Measurements from ENCODE around the gene PIMREG.

PIMREG gene

DNA sequence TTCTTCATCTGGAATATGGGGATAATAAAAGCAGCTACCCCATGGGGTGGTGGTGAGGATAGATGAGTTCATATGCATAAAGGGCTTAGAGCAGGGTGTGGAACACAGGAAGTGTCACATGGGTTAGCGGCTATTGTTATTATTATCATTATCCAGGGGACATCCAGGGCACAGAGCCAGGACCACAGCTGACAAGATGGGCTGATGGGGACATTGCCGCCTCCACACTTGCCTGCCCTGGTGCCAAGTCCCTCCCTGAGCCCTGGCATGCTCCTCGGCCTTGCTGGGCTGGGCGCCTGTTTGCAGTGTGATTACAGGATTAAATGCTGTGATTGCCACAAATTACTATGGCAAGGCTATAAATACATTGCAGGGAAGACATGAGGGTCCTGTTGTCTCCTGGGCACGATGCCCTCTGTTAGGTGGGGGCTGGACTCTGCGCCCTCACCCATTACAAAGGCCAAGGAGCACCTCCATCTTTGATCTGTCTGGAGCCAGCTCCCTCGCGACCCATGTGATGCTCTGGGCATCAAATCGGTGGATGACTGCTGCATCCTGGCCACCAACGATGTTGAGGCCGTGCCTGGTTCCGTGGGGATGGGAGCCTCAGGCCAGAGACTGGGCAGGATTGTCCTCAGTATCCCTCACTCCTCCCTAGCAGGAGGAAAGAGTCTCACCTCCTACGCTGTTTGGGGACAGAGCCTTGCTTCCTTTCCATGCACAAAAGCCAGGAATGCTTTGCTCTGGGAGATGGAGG is 43.2 kb downstream of the PIMREG start:
- Histone ChIP-seq H3K36me3 (ENCODE audit: control insufficient read depth, insufficient read depth, low read length, severe bottlenecking) (no peaks in the 10 kb centered on the region), H3K27me3 (replicated peaks; ENCODE audit: control insufficient read depth, insufficient read depth, low read length) (peaks cover 6% of the 10 kb centered on the region)
- no peak for DNase-seq (ENCODE audit: low read depth)

DNA sequence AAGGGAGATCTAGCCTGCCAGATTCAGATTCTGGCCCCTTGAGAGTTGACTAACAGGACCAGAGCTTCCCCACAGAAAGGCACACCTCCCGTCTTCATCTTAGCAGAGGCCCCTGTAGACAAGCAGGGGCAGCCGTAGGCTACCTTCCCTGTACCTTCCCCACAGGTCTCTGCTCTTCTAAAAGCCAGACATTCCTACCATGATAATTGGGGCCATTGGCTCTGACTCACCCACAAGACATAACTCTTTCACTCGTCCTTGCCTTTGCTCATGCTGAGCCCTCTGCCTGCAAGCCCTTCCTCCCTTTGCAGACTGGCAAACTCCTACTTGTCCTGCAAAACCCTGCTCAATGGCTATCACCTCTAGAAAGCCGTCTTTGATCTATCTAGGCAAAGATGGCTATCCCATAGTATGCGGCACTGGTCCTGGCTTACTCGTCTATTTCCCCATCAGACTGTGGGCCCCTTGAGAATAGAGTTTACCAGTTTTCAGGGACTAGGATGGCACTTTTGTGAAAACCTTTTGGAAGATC is 43.8 kb downstream of the PIMREG start:
- H3K27me3 ChIP-seq (replicated peaks; ENCODE audit: control insufficient read depth, insufficient read depth, low read length) = peaks cover 3% of the 10 kb centered on the region
- no peak overlapping the region for H3K4me3 ChIP-seq (ENCODE audit: low read length)
- no peak overlapping the region for H3K9ac ChIP-seq (ENCODE audit: low read length)
- H3K36me3 ChIP-seq (ENCODE audit: control insufficient read depth, insufficient read depth, low read length, severe bottlenecking) = no peaks in the 10 kb centered on the region
- peaks cover 20% of the 10 kb centered on the region for H3K4me1 ChIP-seq (ENCODE audit: control insufficient read depth, insufficient read depth, low read length)
- no peak for DNase-seq (ENCODE audit: low read depth)
- H3K9me3 ChIP-seq (ENCODE audit: control insufficient read depth, low read length) = no peaks in the 10 kb centered on the region

More for the DNA sequence above, 43.2 kb downstream of the PIMREG start:
- Histone ChIP-seq H3K4me1 (ENCODE audit: control insufficient read depth, insufficient read depth, low read length) (peaks cover 20% of the 10 kb centered on the region), H3K9ac (ENCODE audit: low read length) (no peak overlapping the region), H3K4me3 (ENCODE audit: low read length) (no peak overlapping the region), H3K9me3 (ENCODE audit: control insufficient read depth, low read length) (no peaks in the 10 kb centered on the region)

DNA sequence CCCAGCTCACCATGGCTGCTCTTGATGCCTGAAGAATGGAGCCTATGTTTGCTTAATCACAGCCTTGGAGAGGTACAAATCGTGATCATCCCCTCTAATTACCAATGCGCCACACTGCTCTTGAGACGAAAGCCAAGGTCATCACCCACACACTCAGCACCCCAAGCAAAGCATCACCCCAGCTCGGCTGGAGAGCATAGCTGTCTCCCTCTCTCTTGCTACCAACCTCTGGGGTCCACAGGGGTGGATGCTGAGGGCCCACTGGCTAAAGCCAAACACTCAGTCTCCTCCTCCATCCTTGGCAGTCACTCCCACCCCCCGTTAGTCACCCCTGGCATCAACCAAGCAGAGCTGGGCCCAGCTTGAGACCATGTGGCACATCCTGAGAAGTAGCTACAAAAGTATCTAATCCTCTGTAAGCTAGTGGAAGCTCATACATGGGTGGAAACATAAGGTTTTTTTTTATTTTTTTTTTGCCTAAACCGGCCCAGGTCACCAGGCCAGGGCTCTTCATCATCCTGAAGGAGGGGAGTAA is 44.8 kb downstream of the PIMREG start:
- Histone ChIP-seq H3K4me1 (ENCODE audit: control insufficient read depth, insufficient read depth, low read length) (peaks cover 20% of the 10 kb centered on the region), H3K36me3 (ENCODE audit: control insufficient read depth, insufficient read depth, low read length, severe bottlenecking) (no peaks in the 10 kb centered on the region), H3K4me3 (ENCODE audit: low read length) (no peak overlapping the region), H3K9me3 (ENCODE audit: control insufficient read depth, low read length) (no peaks in the 10 kb centered on the region), H3K27me3 (replicated peaks; ENCODE audit: control insufficient read depth, insufficient read depth, low read length) (no peaks in the 10 kb centered on the region), H3K9ac (ENCODE audit: low read length) (no peak overlapping the region)
- DNase-seq (ENCODE audit: low read depth) = no peak

DNA sequence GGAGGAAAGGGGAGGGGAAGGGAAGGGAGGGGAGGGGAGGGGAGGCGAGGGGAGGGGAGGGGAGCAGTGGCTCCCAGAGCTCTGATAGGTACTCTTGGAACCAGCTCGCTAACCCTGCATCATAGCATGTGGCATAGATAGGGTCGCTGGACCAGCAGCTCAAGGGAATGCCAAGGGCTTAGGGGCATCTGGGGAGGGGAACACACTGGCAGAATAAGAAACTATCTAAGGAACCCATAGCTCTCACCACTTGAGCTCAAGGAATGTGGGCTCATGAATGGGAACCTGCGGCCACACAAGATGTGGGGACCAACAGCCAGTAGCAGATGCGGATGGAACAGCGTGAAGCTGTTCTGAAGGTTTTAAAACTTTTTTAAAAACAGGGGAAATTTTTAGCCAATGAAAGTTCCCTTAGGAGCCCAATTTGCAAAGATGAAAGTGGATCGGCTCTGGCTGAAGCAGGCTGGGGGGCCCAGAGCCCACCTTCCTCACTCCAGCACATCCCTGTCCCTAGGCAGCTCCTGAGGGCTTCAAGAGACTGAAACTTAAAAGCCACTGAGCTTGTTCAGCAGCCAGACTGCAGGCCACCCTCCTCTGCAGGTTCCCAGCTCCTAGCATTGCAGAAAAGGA is 46.9 kb downstream of the PIMREG start:
- Histone ChIP-seq H3K9me3 (ENCODE audit: control insufficient read depth, low read length) (no peaks in the 10 kb centered on the region), H3K27me3 (replicated peaks; ENCODE audit: control insufficient read depth, insufficient read depth, low read length) (peaks cover 11% of the 10 kb centered on the region), H3K9ac (ENCODE audit: low read length) (no peak overlapping the region), H3K36me3 (ENCODE audit: control insufficient read depth, insufficient read depth, low read length, severe bottlenecking) (no peaks in the 10 kb centered on the region), H3K4me3 (ENCODE audit: low read length) (no peak overlapping the region), H3K4me1 (ENCODE audit: control insufficient read depth, insufficient read depth, low read length) (peaks cover 20% of the 10 kb centered on the region)
- no peak for DNase-seq (ENCODE audit: low read depth)

DNA sequence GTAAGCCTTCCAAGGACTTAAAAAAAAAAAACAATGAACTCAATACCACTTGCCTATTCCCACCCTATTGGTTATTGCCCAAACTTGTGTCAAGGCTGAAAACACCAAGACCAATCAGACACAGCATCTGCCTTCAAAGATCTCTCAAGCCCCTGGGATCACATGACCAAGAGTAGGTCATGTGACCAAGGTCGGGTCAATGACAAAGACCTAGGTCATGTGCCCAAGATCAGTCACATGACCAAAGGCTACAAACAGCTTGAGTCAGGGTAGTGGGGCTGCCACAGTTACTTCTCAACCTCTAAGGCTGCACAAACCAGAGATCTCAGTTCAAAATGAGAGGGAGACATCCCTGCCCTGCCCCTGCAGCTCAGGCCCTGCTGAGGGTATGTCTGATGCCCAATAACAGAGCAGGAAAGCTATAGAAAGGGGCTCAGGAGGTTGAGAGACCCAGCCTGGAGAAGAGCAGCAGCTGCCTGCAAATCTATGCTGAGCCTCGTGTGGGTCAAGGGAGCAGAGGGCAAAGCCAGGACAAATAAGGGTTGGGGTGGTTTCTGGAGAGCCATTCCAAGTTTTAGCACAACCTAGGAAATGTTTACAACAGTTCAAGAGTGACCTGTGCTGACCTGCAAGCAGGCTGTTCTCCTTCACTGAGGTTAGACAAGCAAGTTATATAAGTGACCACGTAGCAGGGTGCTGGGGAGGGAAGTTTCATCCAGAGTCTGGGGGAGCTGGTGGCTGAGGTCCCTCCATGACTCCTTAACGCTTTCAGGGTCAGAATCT is 48.8 kb downstream of the PIMREG start:
- H3K36me3 ChIP-seq (ENCODE audit: control insufficient read depth, insufficient read depth, low read length, severe bottlenecking) = no peaks in the 10 kb centered on the region
- H3K4me3 ChIP-seq (ENCODE audit: low read length) = no peak overlapping the region
- H3K9me3 ChIP-seq (ENCODE audit: control insufficient read depth, low read length) = no peaks in the 10 kb centered on the region
- H3K27me3 ChIP-seq (replicated peaks; ENCODE audit: control insufficient read depth, insufficient read depth, low read length) = peaks cover 19% of the 10 kb centered on the region
- H3K9ac ChIP-seq (ENCODE audit: low read length) = no peak overlapping the region
- DNase-seq (ENCODE audit: low read depth) = no peak
- peaks cover 7% of the 10 kb centered on the region for H3K4me1 ChIP-seq (ENCODE audit: control insufficient read depth, insufficient read depth, low read length)

DNA sequence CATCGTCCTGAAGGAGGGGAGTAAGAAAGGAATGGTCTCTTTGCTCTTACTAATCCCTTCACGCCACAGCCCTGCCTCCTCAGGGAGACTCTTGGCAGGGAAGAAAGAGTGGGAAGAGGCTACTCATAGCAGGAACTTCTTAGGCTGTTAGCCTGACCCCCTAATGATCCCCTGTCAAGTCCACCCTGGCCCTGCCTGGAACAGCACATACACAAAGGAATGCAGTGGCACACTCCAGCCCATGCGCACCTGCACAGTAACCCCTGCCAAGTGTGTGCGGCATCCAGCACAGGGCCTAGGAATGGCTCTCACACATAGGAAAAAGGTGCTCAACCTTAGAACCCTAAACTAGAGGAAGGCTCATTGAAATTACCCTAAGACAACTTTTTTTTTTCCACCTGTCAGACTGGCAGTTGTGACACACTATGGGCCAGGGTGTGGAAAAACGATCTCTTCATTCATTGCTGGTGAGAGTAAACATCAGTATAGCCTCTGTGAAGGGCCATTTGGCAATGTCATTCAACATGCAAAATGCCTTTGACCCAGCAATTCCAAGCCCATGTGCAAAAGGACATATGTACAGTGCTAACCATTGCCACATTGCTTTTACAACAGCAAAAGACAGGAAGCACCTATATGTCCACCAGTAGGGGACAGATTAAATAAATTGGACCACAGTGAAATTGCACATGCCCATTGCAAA is 50.1 kb downstream of the PIMREG start:
- Histone ChIP-seq H3K27me3 (replicated peaks; ENCODE audit: control insufficient read depth, insufficient read depth, low read length) (peaks cover 19% of the 10 kb centered on the region), H3K4me3 (ENCODE audit: low read length) (no peak overlapping the region), H3K36me3 (ENCODE audit: control insufficient read depth, insufficient read depth, low read length, severe bottlenecking) (no peaks in the 10 kb centered on the region), H3K9ac (ENCODE audit: low read length) (no peak overlapping the region), H3K4me1 (ENCODE audit: control insufficient read depth, insufficient read depth, low read length) (peaks cover 4% of the 10 kb centered on the region), H3K9me3 (ENCODE audit: control insufficient read depth, low read length) (no peaks in the 10 kb centered on the region)
- no peak for DNase-seq (ENCODE audit: low read depth)

DNA sequence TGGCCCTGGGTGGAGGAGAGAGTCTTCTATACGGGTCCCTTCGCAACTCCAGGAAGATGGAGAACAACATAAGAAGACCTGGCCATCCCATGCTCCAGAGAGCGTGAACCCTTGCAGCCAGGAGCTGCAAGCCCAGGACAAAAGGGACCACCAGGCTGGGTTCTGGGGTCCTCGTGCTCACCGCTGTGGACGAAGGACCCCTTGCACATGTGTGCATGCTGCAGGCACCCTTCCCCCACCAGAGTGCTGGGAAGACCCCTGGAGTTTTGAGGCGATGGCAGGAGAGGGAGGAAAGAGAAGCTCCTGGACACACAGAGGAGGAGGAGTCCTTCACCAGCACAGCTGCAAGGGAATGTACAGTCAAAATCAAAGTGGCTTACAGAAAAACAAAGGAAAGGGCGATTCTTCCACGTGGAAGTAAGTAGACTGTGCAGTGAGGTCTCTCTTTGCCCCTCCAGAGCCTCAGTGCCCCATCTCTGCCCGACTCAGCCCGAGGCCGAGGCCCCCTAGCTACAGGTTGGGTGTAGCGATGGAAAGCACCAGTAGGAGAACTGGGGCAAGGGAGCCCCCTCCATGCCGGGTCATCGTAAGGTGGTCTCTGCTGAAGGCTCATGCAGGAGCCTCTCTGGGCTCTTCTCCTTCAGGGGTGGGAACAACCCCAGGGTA is 51.3 kb downstream of the PIMREG start:
- Histone ChIP-seq H3K36me3 (ENCODE audit: control insufficient read depth, insufficient read depth, low read length, severe bottlenecking) (no peaks in the 10 kb centered on the region), H3K9me3 (ENCODE audit: control insufficient read depth, low read length) (no peaks in the 10 kb centered on the region), H3K27me3 (replicated peaks; ENCODE audit: control insufficient read depth, insufficient read depth, low read length) (peaks cover 19% of the 10 kb centered on the region), H3K9ac (ENCODE audit: low read length) (no peak overlapping the region), H3K4me3 (ENCODE audit: low read length) (no peak overlapping the region), H3K4me1 (ENCODE audit: control insufficient read depth, insufficient read depth, low read length) (peaks cover 4% of the 10 kb centered on the region)
- DNase-seq (ENCODE audit: low read depth) = no peak

DNA sequence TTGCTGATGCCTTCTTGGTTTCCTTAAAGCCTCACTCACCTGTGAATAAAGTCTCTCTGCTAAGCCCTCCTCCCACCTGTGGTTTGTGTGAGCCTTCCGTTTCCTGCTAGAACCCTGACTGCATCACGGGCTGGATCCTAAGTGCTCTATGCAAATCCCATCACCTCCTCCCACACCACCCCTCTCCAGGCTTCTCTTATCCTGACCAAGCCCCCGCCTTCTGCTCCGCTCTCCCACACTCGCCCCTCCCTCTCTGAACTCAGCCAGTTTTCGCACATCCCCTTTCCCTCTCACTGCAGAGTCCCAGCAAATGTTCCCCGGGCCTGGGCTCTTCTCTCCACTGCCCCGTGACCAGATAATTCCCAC is 51.8 kb downstream of the PIMREG start:
- no peak for DNase-seq (ENCODE audit: low read depth)
- Histone ChIP-seq H3K9me3 (ENCODE audit: control insufficient read depth, low read length) (no peaks in the 10 kb centered on the region), H3K4me3 (ENCODE audit: low read length) (no peak overlapping the region), H3K9ac (ENCODE audit: low read length) (no peak overlapping the region), H3K27me3 (replicated peaks; ENCODE audit: control insufficient read depth, insufficient read depth, low read length) (peaks cover 19% of the 10 kb centered on the region), H3K4me1 (ENCODE audit: control insufficient read depth, insufficient read depth, low read length) (peaks cover 4% of the 10 kb centered on the region), H3K36me3 (ENCODE audit: control insufficient read depth, insufficient read depth, low read length, severe bottlenecking) (no peaks in the 10 kb centered on the region)

DNA sequence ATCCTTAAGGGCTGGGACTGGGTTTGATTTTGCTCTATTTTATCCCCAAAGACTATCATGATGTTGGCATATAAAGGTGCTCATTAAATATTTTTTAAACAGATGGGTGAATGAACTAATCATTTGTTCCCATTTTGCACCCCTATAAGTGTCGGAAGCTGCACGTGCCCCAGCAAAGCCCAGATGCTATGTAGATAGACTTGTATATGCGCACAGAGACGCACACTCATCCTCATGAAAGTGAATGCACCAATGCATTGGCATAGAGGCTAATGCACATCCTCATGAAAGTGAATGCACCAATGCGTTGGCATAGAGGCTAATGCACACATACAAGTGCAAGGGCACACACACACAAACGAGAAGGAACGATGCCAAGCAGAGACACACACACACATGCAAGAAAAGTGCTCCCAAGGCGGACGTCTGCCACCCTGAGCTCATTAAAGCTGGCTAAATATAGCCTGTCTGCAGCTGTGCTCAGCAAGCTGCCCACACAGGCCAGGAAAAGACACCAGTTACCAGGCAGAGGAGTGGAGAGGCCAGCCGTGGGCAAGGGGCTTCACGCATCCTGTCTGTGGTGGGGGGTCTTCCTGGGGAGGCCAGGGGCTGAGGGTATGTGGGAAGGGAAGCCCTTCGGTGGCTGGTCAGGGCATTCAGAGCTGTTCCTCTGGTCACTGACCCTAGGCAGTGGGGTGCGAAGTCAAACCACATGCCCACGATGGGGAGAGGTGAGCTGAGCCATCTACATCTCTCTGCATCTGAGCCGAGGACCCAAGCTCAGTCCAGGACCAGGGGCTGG is 52.6 kb downstream of the PIMREG start:
- Histone ChIP-seq H3K27me3 (replicated peaks; ENCODE audit: control insufficient read depth, insufficient read depth, low read length) (peaks cover 19% of the 10 kb centered on the region), H3K9ac (ENCODE audit: low read length) (no peak overlapping the region), H3K36me3 (ENCODE audit: control insufficient read depth, insufficient read depth, low read length, severe bottlenecking) (no peaks in the 10 kb centered on the region), H3K9me3 (ENCODE audit: control insufficient read depth, low read length) (no peaks in the 10 kb centered on the region), H3K4me1 (ENCODE audit: control insufficient read depth, insufficient read depth, low read length) (no peaks in the 10 kb centered on the region), H3K4me3 (ENCODE audit: low read length) (no peak overlapping the region)
- DNase-seq (ENCODE audit: low read depth) = no peak

Data from adipocyte (in vitro differentiated cells).